WI38 (cell line): ENCODE results near the gene BCL11B.

Source experiments
- H3K4me3 ChIP-seq: 2 replicates; pipeline ENCODE4 v1.5.1; 2011; ENCODE audit warnings: low read depth, mild to moderate bottlenecking, control low read depth, low read length
- CTCF ChIP-seq: IDR thresholded peaks from 2 replicates; pipeline ENCODE4 v1.5.1; 2012; ENCODE audit warnings: low read depth, mild to moderate bottlenecking, control low read depth, low read length

The BCL11B gene

GRCh38 chr14:99174770-99175319, 97.2 kb downstream of the BCL11B start:
- no peak overlapping the region for H3K4me3 ChIP-seq
- TF ChIP-seq CTCF, result no peak

DNA sequence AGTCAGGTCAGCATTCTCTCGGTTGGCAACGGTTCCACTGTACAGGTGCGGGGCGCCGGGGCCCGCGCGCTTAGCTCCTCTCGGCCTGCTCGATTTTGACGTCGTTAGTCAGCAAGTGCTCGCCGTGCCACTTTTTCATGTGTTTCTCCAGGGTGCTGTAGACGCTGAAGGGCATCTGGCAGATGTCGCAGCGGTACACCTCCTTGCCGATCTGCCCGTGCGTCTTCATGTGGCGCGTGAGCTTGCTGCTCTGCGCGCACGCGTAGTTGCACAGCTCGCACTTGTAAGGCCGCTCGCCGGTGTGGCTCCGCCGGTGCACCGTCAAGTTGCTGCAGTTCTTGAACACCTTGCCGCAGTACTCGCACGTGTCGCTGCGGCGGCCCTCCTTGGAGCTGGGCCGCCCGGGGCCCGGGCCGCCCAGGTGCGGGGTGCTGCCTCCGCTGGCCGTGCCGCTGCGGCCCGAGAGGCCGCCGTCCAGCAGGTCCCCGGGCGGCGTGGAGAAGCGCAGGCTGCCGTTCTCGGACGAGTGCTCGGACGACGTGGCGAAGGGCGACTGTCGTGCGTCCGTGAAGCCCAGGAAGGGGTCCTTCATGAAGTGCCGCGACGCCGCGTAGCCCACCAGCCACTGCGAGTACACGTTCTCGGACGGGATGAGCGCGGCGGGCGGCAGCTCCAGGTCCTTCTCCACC, 97.8 kb downstream of the BCL11B start:
- no peak for TF ChIP-seq CTCF
- no peak overlapping the region for H3K4me3 ChIP-seq

DNA sequence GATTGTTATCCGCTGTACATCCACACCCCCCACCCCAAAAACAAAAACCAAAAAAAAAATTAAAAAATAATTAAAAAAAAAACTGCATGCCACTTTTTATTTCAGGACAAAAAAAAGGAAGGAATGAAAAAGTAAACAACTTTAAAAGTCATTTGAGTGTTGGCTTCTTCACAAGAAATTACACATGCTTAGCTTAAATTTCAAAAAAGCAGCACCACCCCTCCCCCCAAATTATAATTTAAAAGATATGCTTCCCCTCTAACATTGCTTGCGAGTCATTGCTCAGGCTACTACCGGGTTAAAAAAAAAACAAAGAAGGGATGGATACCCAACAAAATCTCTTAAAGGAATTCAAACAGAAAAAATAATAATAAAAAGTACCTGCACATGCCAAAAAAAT, 98.5 kb downstream of the BCL11B start:
- no peak overlapping the region for H3K4me3 ChIP-seq
- TF ChIP-seq CTCF, result no peak

DNA sequence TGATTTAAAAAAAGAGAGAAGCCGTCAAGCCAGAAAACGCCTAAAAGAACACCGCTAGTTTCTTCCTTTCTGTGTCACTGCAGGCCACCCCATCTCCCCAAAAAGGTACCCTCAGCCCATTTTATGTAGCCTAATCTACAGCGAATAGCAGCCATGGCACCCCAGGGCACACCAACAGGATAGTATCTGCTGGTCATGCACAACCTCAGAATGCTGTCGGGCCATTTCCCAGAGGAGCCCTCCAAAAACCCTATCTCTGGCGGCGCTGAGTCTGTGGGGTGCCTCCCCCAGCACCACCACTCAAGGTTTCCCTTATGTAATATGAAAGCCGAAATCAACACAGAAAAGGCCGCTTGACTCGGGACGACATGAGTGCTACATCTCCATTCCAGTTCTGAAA, 98.9 kb downstream of the BCL11B start:
- H3K4me3 ChIP-seq, result no peak overlapping the region
- TF ChIP-seq CTCF, result no peak

- no peak for TF ChIP-seq CTCF
- no peak overlapping the region for H3K4me3 ChIP-seq
These were observed 100.6 kb downstream of the BCL11B start for GRCh38 chr14:99171396-99171795.

- H3K4me3 ChIP-seq, result no peak overlapping the region
- no peak for TF ChIP-seq CTCF
These were observed 102.1 kb downstream of the BCL11B start for GRCh38 chr14:99169776-99170356.

DNA sequence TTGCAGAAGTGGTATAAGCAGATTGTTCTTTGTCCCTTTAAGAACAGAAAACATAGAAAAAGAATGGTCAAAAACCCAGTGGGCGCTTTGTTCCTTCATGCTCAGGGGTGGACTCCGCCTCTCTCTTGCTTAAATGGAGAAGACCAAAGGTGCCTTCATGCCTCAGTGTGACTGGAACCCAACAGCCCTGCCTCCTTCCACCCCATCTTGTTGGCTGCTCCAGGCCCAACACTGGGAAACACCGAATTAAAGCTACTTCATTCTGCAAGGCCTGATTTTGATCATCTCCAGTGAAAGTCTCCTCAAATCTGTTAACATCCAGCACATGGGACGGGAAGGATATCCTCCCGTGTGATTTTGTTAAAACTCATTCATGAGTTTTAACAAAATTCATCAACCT, 103.7 kb downstream of the BCL11B start:
- H3K4me3 ChIP-seq, result no peak overlapping the region
- TF ChIP-seq CTCF, result no peak
